GM20431 (cell line): ENCODE data around the gene P2RX7.

Experiments used
- in situ Hi-C: fragments of 300-500 bp; cut with MseI, MboI; formaldehyde crosslinking; loops from one replicate; pipeline ENCODE4 v1.15.0; 2020; ENCODE audit warnings: low sequenced_read_pairs; ENCODE audit not compliant: unreplicated experiment

Gene P2RX7

DNA sequence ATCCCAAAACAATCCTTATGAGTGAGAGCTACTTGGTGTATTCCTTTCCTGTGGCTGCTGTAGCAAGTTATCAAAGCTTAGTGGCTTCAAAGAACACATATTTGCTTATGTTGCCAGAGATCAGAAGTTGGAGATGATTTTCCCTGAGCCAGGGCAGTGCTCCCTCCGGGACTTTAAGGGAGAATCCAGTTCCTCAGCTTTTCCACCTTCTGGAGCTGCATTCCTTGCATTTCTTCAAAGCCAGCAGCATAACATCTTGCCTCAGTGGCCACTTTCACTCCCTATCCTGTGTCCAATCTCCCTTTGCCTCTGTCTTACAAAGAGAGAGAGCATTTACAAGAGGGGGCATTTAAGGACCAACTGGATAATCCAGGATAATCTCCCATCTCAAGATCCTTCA, 33.7 kb downstream of the P2RX7 start:
- in situ Hi-C loops: no loop called here

- in situ Hi-C loops: no loop called here
These were observed 34.6 kb downstream of the P2RX7 start for GRCh38 chr12:121167232-121167820.

DNA sequence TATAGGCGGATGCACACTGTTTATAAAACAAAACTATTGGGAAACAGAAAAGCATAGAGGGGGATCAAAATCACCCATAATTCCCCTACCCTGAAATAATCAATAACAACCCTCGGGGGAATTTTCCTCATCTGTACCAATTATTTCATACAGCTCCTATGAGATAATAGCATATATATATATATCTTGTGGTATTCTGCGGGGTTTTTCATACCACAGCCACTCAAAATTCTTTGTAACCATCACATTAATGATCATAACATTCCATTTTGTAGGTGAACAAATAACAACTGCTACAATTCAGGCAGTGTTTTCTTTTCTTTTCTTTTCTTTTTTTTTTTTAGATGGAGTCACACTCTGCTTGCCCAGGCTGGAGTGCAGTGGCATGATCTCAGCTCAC, 35.3 kb downstream of the P2RX7 start:
- in situ Hi-C loops: no loop called here

GRCh38 chr12:121170151-121170550, 37.5 kb downstream of the P2RX7 start:
- in situ Hi-C loops: no loop called here

DNA sequence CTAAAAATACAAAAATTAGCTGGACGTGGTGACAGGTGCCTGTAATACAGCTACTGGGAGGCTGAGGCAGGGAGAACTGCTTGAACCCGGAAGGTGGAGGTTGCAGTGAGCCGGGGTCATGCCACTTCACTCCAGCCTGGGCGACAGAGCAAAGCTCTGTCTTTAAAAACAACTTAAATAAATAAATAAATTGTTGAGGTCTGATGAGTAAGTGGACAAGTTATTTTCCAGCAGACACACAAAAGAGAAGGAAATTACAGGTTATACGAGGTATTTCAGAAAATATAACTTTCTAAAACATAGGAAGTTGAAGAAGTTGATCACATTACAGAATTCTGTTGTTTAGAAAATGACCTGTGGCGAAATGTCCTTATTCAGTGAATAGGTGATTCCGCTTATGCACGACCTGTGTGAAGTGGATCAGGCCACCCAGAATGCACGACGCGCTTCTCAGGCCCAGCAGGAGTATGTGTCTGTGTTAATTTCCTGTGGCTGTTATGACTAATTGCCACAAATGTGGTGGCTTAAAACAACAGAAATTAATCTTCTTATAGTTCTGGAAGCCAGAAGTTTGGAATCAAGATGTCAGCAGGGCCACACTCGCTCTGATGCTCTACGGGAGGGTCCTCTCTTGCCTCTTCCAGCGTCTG, 38.1 kb downstream of the P2RX7 start:
- in situ Hi-C loops: no loop called here

GRCh38 chr12:121172145-121172544, 39.5 kb downstream of the P2RX7 start:
- in situ Hi-C loops: no loop called here

DNA sequence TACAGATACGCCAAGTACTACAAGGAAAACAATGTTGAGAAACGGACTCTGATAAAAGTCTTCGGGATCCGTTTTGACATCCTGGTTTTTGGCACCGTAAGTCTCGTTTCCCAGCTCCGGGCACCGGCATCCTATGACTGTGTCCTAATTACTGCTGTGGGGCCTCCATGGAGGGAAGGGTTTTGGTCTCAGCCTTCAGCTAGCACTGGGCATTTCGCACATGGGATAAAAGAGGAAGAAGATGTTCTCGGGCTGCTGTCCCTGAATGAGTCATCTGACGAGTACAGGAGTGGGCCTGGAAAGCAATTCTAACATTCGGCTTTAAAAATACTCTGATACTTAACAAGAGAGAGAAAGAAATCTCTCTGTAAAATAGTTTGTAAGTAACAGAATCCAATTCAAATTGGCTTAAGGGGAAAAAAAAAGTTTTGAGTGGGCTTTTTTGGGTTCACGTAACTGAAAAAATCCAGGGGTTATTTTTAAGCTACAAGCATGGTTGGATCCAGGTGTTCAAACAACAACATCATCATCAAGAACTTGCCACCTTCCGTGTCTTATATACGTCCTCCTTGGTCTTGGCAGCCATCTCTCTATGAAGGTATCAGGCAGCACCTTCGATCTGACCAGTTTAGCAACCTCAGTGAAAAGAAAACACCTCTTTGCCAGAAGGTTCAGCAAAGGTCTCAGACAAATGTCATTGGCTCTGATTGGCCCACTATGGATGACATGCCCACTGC, 42.9 kb downstream of the P2RX7 start:
- in situ Hi-C loops: no loop called here

DNA sequence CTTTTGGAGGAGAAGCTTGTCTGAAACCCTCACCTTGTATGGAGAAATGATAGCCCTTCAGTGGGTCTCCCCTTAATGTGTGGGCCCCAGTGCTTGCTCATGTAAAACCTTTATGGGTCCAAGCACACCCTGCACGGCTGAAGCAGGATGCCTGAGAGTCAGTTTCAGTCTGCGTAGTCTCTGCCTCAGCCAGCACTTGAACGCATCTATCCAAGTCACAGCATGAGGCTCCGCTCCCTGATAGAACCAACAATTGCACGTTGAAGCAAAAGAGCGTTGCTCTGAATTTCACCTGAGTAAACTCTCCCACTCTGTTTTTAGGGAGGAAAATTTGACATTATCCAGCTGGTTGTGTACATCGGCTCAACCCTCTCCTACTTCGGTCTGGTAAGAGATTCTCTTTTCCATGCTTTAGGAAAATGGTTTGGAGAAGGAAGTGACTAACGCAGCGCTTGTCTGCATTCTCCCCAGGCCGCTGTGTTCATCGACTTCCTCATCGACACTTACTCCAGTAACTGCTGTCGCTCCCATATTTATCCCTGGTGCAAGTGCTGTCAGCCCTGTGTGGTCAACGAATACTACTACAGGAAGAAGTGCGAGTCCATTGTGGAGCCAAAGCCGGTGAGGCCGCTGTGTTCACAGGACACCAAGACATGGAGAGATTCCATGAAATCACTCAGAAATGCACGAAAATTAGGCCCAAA, 44.3 kb downstream of the P2RX7 start:
- in situ Hi-C loops: no loop called here

GRCh38 chr12:121181181-121181580, 48.5 kb downstream of the P2RX7 start:
- in situ Hi-C loops: no loop called here

DNA sequence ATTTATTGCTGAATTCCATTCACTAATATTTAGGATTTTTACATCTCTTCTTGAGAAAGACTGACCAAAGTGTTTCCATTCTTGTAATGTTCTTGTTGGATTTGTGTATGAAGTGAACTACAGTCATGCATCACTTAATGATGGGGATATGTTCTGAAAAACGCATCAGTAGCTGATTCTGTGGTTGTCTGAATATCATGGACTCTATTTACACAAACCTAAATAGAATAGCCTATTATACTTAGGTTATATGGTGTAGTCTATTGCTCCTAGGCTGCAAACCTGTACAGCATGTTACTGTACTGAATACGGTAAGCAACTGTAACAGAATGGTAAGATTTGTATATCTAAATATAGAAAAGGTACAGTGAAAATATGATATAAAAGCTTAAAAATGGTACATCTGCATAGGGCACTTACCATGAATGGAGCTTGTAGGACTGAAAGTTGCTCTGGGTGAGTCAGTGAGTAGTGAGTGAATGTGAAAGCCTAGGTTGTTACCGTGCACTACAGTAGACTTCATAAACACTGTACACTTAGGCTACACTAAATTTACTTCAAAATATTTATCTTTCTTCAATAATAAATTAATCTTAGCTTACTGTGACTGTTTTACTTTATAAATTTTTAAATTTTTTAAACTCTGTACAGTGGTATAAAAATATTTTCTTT, 49.7 kb downstream of the P2RX7 start:
- in situ Hi-C loops: no loop called here

- in situ Hi-C loops: no loop called here
These were observed 51.7 kb downstream of the P2RX7 start for GRCh38 chr12:121184425-121184824.

DNA sequence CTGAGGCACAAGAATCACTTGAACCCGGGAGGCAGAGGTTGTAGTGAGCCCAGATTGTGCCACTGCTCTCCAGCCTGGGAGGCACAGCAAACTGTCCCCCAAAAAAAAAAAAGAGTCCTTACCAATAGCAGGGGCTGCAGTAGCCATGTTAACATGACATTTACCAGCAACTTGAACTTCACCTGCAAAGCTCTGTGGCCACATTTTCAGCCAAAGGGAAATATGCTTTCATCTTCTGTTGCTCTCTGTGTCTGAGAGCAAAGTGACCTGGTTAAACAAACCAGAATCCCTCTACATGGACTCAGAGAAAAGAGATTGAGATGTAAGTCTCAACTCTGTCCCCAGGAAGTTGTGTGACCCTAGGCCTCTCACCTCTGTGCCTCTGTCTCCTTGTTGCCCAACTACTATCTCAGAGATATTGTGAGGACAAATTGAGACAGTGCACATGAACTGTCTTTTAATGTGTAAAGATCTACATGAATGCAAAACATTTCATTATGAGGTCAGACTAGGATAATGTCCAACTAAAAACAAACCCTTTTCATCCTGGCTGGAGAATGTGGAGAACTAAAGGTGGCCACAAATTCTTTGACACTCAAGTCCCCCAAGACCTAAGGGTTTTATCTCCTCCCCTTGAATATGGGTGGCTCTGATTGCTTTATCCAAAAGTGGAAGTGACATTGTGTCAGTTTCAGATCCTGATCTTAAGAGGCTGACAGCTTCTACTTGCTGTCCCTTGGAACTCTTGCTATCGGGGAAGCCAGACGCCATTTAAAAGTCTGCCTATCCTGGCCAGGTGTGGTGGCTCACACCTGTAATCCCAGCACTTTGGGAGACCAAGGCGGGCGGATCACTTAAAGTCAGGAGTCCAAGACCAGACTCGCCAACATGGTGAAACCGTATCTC, 52.6 kb downstream of the P2RX7 start:
- in situ Hi-C loops: no loop called here

DNA sequence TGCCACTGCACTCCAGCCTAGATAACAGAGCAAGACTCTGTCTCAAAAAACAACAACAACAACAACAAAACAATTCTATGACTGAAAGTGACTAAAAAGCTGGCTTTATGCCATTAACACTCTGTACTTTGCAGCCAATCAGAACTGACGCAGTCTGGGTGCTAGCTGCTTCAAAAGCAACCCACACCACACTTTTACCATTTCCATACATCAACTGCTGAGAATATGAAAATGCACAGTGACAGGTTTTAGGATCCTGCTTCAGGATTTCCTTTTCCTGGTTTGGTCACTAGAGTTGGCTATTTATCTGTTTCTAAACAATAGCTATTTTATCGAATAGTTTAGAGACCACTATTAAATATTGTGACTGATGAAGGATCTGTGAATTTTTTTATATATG, 54.1 kb downstream of the P2RX7 start:
- in situ Hi-C loops: no loop called here

DNA sequence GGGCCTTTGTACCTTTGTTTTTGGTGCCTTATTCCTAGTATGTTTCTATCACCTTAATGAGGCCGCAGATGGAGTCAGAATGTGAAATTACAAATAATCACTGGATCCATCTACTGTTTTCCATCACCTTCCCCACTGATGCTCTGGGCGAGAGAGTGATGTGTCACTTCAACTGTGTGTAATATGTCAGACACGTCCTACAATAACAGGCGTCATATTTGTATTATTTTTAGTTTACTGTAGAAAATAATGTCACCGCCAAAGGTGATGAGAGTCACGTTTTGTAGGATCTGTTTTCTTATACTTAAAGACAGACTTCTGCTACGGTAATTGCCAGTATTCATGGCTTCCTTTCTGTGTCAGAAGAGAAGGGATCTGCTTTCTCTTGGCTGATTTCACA, 54.8 kb downstream of the P2RX7 start:
- in situ Hi-C loops: no loop called here

- in situ Hi-C loops: no loop called here
These were observed 55.6 kb downstream of the P2RX7 start for GRCh38 chr12:121188227-121188626.

DNA sequence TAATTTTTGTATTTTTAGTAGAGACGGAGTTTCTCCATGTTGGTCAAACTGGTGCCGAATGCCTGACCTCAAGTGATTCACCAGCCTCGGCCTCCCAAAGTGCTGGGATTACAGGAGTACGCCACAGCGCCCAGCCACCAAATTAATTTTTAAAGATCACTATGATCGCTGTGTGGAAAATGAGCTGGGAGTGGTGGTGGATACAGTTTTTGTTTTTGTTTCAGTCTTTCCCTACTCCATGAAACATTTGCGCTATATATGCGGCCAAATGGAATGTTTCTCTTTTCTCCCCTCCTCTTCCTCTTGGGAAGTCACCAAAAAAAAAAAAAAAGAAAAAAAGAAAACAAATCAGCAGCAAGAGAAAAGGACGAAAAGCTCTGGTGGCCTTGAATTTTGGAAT, 56.5 kb downstream of the P2RX7 start:
- in situ Hi-C loops: no loop called here

DNA sequence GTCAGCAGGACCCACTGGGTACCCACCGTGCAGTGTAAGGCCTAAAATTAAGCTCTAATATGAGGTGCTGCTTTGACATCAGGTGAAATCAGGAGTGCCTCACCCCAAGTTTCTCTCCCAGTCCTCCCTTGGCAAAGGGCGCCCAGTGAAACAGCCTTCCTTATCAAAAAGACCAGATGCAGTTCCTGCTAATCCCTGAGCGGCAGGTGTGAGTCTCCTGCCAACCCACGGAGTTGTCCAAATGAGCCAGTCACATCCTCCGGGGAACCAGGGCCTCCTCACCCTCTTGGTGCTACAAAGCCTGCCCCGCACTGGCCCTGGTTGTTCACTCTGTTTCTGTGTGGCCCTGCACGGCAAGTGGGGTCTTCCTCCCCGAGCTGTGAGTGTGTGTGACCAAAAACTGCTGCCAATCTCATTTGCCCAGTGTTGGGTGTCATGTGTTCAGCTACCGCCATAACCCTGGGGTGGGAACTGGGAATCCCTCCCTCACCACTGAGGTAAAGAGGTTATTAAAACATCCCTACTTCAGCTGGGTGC, 57.0 kb downstream of the P2RX7 start:
- in situ Hi-C loops: no loop called here

GRCh38 chr12:121190523-121191031, 57.9 kb downstream of the P2RX7 start:
- in situ Hi-C loops: no loop called here

- in situ Hi-C loops: no loop called here
These were observed 58.5 kb downstream of the P2RX7 start for GRCh38 chr12:121191151-121191550.
